T-helper 17 cell (primary cell): ENCODE measurements around the gene NAGA. TPM values are rescaled to one million over a fixed set of nuclear protein-coding genes. Genes with fewer than 3 reads are reported as not detected.

Experiments used
- ATAC-seq: fragments of 150-1000 bp; cut with Tn5 transposase; 2 replicates; pipeline ENCODE4 v1.10.0; 2021; ENCODE audit warnings: mild to moderate bottlenecking, moderate library complexity
- DNase-seq, 3 donors: peaks; one replicate each; pipeline versions ENCODE4 v3.0.0 to v3.0.0-alpha.2; 2020 to 2021
- H3K9me3 ChIP-seq: one replicate; pipeline ENCODE4 v1.7.0; 2013; ENCODE audit warnings: low read length, mild to moderate bottlenecking; ENCODE audit not compliant: control insufficient read depth, poor library complexity, severe bottlenecking
- H3K27ac Mint-ChIP-seq: one replicate; pipeline ENCODE4 v1.8.0; 2022; ENCODE audit warnings: mild to moderate bottlenecking, moderate library complexity, mixed read lengths
- H3K27me3 Mint-ChIP-seq: one replicate; pipeline ENCODE4 v1.8.0; 2022; ENCODE audit warnings: mixed read lengths
- H3K36me3 Mint-ChIP-seq: one replicate; pipeline ENCODE4 v1.8.0; 2022; ENCODE audit warnings: low read depth, mixed read lengths
- H3K4me1 Mint-ChIP-seq: one replicate; pipeline ENCODE4 v1.8.0; 2022; ENCODE audit warnings: mild to moderate bottlenecking, mixed read lengths
- H3K4me3 Mint-ChIP-seq: one replicate; pipeline ENCODE4 v1.8.0; 2022; ENCODE audit warnings: mild to moderate bottlenecking, moderate library complexity, mixed read lengths
- total RNA-seq, 4 donors: library from RNA in 2 of 4; stranded (reverse) in 2 of 4; gene quantifications; one replicate each; pipeline ENCODE4 v1.2.3 and lab custom pipeline; 2022 to 2026

The NAGA gene
- total RNA-seq, 2 donors from 2014 or later = 9.1 to 10.6 TPM

- no peak for DNase-seq
- no peaks in the 10 kb centered on the region for H3K27me3 Mint-ChIP-seq
- H3K36me3 Mint-ChIP-seq = peaks cover 2% of the 10 kb centered on the region
- peak; percentile 14 for ATAC-seq
- H3K4me3 Mint-ChIP-seq = peak overlapping the region; percentile 94
- no peaks in the 10 kb centered on the region for H3K9me3 ChIP-seq
- peak overlapping the region; percentile 88 for H3K27ac Mint-ChIP-seq
- peaks cover 30% of the 10 kb centered on the region for H3K4me1 Mint-ChIP-seq
These were observed 653 bp downstream of the NAGA start for GRCh38 chr22:42069801-42070516.

- no peaks in the 10 kb centered on the region for H3K9me3 ChIP-seq
- no peaks in the 10 kb centered on the region for H3K27me3 Mint-ChIP-seq
- ATAC-seq = no peak
- peaks cover 29% of the 10 kb centered on the region for H3K4me1 Mint-ChIP-seq
- peaks cover 2% of the 10 kb centered on the region for H3K36me3 Mint-ChIP-seq
- no peak overlapping the region for H3K4me3 Mint-ChIP-seq
- no peak for DNase-seq
- no peak overlapping the region for H3K27ac Mint-ChIP-seq
These were observed 2.3 kb downstream of the NAGA start for GRCh38 chr22:42068291-42068690.

GRCh38 chr22:42067671-42068251 is 2.9 kb downstream of the NAGA start:
- peaks cover 4% of the 10 kb centered on the region for H3K36me3 Mint-ChIP-seq

DNA sequence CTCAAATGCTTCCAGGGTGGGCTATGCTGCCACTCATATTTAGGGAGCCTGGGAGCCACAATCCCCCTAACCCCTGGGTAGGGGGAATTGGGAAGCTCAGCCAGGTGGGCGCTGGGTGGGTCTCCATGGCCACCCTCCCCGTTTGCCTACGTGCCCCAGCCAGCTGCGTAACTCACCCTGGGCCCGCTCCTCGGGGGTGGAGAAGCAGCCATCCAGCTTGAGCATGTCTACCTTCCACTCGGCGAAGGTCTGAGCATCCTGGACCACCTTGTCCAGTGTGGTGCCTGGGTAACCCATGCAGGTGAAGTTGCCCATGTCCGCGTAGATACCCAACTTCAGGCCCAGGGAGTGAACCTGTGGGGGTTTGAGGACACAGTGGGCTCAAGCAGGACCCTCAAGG is 3.7 kb downstream of the NAGA start:
- ATAC-seq (no peak), DNase-seq (no peak)
- Mint-ChIP-seq H3K36me3 (peaks cover 4% of the 10 kb centered on the region), H3K4me3 (no peak overlapping the region), H3K27ac (peak overlapping the region; percentile 49), H3K27me3 (no peaks in the 10 kb centered on the region), H3K4me1 (peaks cover 21% of the 10 kb centered on the region)
- H3K9me3 ChIP-seq = no peaks in the 10 kb centered on the region

More at GRCh38 chr22:42067671-42068251, 2.9 kb downstream of the NAGA start:
- no peaks in the 10 kb centered on the region for H3K9me3 ChIP-seq
- Mint-ChIP-seq H3K4me3 (no peak overlapping the region), H3K4me1 (peaks cover 24% of the 10 kb centered on the region), H3K27ac (peak overlapping the region; percentile 49), H3K27me3 (no peaks in the 10 kb centered on the region)
- DNase-seq (no peak), ATAC-seq (no peak)

DNA sequence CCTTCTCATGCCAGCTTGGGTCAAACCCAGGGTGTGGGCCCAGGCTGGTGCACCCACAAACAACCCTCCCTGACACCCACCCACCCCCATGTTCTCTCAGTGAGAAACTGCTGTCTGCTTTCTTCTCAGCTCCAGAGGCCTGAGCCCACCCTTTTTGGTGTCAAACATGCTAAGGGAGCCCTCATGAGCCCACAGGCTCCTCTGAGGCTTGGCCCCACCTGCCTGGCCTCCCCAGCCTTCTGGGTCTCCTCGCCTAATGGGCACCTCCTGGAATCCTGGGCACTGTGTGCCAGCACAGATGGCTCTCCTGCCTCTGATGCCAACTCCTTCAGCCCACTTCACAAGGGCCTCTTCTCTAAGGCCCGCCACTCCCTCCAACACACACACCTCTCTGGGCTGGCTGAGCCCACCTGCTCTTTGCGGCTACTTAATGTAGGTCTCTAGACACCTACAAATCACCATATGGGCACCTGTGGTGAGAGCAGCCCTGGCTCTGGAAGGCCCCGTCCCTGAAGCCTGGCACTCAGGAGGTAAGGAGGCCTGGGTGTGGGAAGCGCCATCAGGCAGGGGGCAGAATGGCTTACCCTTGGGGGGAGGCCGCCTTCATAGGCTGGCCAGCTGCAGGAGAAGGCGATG is 4.4 kb downstream of the NAGA start:
- DNase-seq (no peak), ATAC-seq (no peak)
- H3K4me1 Mint-ChIP-seq = peaks cover 15% of the 10 kb centered on the region
- no peaks in the 10 kb centered on the region for H3K9me3 ChIP-seq
- H3K36me3 Mint-ChIP-seq = peaks cover 4% of the 10 kb centered on the region
- no peak overlapping the region for H3K4me3 Mint-ChIP-seq
- no peaks in the 10 kb centered on the region for H3K27me3 Mint-ChIP-seq
- no peak overlapping the region for H3K27ac Mint-ChIP-seq

DNA sequence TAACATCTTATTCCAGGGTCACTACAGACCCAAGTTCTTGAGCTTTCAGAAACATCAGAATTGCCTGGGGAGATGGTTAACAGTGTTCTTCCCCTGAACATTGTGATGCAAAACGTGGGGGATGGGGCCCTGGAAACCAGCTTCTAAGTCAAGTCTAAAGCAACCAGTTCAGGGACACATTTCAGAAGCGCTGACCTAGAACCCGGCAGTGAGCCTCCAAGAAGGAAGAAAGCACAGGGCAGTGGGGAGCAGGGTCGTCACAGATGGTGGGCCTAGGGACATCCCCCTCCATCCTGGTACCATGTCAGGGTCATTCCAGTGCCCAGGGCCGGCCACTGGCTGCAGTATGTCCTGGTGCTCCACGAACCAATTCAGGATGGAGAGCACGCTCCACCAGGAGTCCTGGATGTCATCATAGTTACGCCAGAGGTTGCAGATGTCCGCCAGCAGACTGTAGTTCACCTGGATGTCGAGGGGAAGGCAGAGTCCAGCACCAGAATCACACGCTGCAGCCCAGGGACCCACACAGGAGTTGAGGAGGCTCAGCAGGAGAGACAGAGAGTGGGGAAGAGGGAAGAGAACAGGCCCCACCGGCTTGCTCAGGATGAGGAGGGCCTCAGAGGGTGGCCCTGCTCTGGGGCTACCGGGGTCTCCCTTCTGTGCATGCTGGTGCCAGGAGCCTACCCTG is 5.0 kb downstream of the NAGA start:
- Mint-ChIP-seq H3K27ac (no peak overlapping the region), H3K36me3 (peaks cover 4% of the 10 kb centered on the region)

GRCh38 chr22:42064629-42065028 is 6.0 kb downstream of the NAGA start:
- DNase-seq = no peak
- Mint-ChIP-seq H3K4me3 (no peak overlapping the region), H3K36me3 (peaks cover 4% of the 10 kb centered on the region), H3K4me1 (peaks cover 7% of the 10 kb centered on the region), H3K27ac (no peak overlapping the region), H3K27me3 (no peaks in the 10 kb centered on the region)
- no peak for ATAC-seq
- H3K9me3 ChIP-seq = no peaks in the 10 kb centered on the region

More for the DNA sequence above, 5.0 kb downstream of the NAGA start:
- DNase-seq = no peak
- ATAC-seq = no peak
- no peaks in the 10 kb centered on the region for H3K27me3 Mint-ChIP-seq
- peaks cover 10% of the 10 kb centered on the region for H3K4me1 Mint-ChIP-seq
- H3K9me3 ChIP-seq = no peaks in the 10 kb centered on the region
- H3K4me3 Mint-ChIP-seq = no peak overlapping the region

GRCh38 chr22:42062506-42063170 is 8.0 kb downstream of the NAGA start:
- Mint-ChIP-seq H3K4me3 (no peak overlapping the region), H3K27me3 (no peaks in the 10 kb centered on the region), H3K4me1 (peaks cover 7% of the 10 kb centered on the region), H3K27ac (no peak overlapping the region), H3K36me3 (peaks cover 8% of the 10 kb centered on the region)
- DNase-seq (no peak), ATAC-seq (no peak)
- H3K9me3 ChIP-seq = no peaks in the 10 kb centered on the region

DNA sequence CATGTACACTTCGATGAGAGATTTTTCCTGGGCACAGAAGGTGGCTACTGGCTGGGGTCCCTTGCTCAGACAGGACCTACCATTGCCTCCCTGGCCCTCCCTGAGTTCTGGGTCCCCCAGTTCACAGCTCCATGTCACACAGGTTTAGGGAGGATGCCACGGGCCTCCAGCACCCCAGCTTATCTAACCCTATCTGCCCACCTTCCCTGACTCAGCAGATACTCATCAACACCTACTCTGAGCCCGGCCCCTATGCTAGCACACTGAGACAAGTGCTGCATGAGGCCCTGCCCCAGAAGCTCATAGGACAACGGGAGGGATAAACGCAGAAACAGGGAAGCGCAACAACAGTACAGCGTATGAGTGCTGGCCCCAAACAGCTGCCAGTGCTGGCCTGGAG is 9.6 kb downstream of the NAGA start:
- no peaks in the 10 kb centered on the region for H3K9me3 ChIP-seq
- no peak for ATAC-seq
- DNase-seq = no peak
- H3K36me3 Mint-ChIP-seq = peaks cover 8% of the 10 kb centered on the region
- H3K27ac Mint-ChIP-seq = no peak overlapping the region
- H3K27me3 Mint-ChIP-seq = no peaks in the 10 kb centered on the region
- peaks cover 4% of the 10 kb centered on the region for H3K4me1 Mint-ChIP-seq
- H3K4me3 Mint-ChIP-seq = no peak overlapping the region

DNA sequence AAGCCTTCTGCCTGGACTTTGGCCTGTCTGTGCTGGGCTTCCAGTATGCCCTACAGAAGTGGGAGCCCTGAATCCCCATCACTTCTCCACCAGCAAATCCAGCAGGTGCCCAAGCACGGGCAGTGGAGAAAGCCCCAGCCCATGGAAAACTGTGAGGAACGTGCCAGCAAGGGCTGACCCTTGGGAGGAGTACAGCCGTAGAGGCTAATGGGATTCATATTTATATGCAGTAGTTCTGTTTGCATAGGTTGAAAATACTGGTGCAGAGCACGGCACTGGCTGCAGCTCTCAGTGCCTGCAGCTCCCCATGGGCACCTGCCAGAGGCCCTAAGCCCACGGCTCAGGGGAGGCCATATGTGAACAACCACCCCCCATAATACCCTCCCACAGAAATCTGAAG is 10.1 kb downstream of the NAGA start:
- no peaks in the 10 kb centered on the region for H3K9me3 ChIP-seq
- Mint-ChIP-seq H3K4me3 (no peak overlapping the region), H3K27ac (no peak overlapping the region), H3K27me3 (no peaks in the 10 kb centered on the region), H3K36me3 (peaks cover 8% of the 10 kb centered on the region), H3K4me1 (peaks cover 4% of the 10 kb centered on the region)
- DNase-seq (no peak), ATAC-seq (no peak)

- Mint-ChIP-seq H3K27ac (no peak overlapping the region), H3K4me1 (no peaks in the 10 kb centered on the region), H3K27me3 (no peaks in the 10 kb centered on the region), H3K4me3 (no peak overlapping the region), H3K36me3 (peaks cover 4% of the 10 kb centered on the region)
- no peaks in the 10 kb centered on the region for H3K9me3 ChIP-seq
- no peak for DNase-seq
- no peak for ATAC-seq
These were observed 13.7 kb downstream of the NAGA start for GRCh38 chr22:42056757-42057511.

- no peak overlapping the region for H3K4me3 Mint-ChIP-seq
- no peak for ATAC-seq
- no peak for DNase-seq
- H3K4me1 Mint-ChIP-seq = no peaks in the 10 kb centered on the region
- H3K9me3 ChIP-seq = no peaks in the 10 kb centered on the region
- no peaks in the 10 kb centered on the region for H3K27me3 Mint-ChIP-seq
- H3K36me3 Mint-ChIP-seq = no peaks in the 10 kb centered on the region
- no peak overlapping the region for H3K27ac Mint-ChIP-seq
These were observed 17.8 kb downstream of the NAGA start for GRCh38 chr22:42052765-42053164.
